HG03280 (cell line): ENCODE data around the gene PCDHB4.
"Not testable (repeated sequence)": the region's sequence is repeated elsewhere in the genome, so short reads cannot be mapped to it uniquely, and the experiment has no call there.

ENCODE experiments used
- ATAC-seq: cut with Tn5 transposase; IDR thresholded peaks from one replicate; pipeline ENCODE4 v1.9.1; 2021; ENCODE audit warnings: mild to moderate bottlenecking, moderate library complexity; ENCODE audit not compliant: unreplicated experiment

The PCDHB4 gene

DNA sequence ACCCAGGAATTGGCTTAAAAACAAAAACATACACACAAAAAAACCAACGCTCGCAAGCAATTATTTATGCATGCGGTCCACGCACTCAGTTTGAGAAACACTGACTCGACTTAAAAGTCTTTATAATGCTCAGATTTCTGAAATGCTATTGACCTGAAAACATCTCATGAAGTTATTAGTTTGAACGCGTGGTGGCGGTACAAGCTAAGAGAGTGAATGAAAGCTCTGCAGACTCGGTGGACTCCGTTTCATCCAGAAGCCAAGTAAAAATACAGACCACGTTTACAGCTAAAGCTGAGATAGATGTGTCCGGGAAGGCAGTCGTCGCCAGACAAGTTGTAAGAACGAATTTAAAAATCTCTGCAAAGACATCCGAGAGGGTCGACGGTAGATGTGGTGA is 28.2 kb downstream of the PCDHB4 start, which contains the start of gene PCDHB6:
PCDHB6 (plus strand) TSS at position 246 of the 400 bp plus-strand sequence. CDS start 201 bp downstream, outside the sequence.
- ATAC-seq = no peak

DNA sequence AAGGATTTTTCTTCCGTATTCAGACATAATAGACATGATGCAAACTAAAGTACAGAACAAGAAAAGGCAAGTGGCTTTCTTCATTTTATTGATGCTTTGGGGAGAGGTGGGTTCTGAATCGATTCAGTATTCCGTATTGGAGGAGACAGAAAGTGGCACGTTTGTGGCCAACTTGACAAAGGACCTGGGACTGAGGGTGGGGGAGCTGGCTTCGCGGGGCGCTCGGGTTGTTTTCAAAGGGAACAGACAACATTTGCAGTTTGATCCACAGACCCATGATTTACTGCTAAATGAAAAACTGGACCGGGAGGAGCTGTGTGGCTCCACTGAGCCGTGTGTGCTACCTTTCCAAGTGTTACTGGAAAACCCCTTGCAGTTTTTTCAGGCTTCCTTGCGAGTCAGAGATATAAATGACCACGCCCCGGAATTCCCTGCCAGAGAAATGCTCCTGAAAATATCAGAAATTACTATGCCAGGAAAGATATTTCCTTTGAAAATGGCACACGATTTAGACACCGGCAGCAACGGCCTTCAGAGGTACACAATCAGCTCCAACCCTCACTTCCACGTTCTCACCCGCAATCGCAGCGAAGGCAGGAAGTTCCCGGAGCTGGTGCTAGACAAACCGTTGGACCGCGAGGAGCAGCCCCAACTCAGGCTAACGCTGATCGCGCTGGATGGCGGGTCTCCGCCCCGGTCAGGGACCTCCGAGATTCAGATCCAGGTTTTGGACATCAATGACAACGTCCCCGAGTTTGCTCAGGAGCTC is 28.8 kb downstream of the PCDHB4 start:
- ATAC-seq = no peak

DNA sequence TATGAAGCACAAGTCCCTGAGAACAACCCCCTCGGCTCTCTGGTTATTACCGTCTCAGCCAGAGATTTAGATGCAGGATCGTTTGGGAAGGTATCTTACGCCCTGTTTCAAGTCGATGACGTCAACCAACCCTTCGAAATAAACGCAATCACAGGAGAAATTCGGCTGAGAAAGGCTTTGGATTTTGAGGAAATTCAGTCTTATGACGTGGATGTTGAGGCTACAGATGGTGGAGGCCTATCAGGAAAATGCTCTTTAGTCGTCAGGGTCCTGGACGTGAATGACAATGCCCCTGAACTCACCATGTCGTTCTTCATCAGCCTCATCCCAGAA is 29.3 kb downstream of the PCDHB4 start:
- no peak for ATAC-seq

DNA sequence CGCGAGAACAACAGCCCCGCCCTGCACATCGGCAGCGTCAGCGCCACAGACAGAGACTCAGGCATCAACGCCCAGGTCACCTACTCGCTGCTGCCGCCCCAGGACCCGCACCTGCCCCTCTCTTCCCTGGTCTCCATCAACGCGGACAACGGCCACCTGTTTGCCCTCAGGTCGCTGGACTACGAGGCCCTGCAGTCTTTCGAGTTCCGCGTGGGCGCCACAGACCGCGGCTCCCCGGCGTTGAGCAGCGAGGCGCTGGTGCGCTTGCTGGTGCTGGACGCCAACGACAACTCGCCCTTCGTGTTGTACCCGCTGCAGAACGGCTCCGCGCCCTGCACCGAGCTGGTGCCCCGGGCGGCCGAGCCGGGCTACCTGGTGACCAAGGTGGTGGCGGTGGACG is 30.0 kb downstream of the PCDHB4 start:
- ATAC-seq = not testable (repeated sequence)

DNA sequence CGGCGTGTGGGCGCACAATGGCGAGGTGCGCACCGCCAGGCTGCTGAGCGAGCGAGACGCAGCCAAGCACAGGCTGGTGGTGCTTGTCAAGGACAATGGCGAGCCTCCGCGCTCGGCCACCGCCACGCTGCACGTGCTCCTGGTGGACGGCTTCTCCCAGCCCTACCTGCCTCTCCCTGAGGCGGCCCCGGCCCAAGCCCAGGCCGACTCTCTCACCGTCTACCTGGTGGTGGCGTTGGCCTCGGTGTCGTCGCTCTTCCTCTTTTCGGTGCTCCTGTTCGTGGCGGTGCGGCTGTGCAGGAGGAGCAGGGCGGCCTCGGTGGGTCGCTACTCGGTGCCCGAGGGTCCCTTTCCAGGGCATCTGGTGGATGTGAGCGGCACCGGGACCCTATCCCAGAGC is 30.5 kb downstream of the PCDHB4 start:
- not testable (repeated sequence) for ATAC-seq

DNA sequence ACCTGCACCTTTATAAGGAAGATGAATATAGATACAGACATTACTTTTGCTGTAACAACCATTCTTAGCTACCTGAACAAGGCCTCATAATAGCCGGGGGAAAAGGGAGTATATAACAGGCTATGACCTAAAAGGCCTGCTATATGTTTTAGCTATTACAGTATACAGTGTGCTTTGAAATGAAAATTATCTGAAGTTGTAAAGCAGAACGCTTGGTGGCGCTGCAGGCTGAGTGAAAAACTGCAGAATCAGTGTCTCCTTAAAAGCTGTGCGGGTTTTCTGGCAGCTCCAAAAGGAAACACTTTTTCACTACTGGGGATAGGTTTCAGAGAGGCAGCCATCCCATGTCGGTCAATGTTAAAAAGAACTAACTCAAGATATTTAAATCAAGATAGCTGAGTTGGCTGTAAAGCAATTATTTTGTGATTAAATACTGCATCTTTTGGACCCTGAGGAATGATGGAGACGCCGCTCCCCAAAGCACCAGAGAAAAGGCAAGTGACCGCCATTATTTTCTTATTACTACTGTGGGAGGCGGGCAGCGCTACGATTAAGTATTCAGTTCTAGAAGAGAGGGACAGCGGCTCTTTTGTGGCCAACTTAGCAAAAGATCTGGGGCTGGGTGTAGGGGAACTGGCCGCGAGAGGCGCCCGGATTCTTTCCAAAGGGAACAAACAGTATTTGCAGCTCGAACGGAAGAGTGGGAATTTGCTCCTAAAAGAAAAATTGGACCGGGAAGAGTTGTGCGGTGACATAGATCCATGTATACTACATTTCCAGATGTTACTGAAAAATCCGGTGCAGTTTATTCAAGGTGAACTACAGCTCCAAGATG is 34.1 kb downstream of the PCDHB4 start:
- ATAC-seq = no peak

DNA sequence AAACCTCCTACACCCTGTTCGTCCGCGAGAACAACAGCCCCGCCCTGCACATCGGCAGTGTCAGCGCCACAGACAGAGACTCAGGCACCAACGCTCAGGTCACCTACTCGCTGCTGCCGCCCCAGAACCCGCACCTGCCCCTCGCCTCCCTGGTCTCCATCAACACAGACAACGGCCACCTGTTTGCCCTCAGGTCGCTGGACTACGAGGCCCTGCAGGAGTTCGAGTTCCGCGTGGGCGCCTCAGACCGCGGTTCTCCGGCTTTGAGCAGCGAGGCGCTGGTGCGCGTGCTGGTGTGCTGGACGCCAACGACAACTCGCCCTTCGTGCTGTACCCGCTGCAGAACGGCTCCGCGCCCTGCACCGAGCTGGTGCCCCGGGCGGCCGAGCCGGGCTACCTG is 35.7 kb downstream of the PCDHB4 start:
- not testable (repeated sequence) for ATAC-seq

DNA sequence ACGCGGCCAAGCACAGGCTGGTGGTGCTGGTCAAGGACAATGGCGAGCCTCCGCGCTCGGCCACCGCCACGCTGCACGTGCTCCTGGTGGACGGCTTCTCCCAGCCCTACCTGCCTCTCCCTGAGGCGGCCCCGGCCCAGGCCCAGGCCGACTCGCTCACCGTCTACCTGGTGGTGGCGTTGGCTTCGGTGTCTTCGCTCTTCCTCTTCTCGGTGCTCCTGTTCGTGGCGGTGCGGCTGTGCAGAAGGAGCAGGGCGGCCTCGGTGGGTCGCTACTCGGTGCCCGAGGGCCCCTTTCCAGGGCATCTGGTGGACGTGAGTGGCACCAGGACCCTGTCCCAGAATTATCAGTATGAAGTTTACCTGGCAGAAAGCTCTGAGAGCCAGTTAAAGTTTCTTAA is 36.3 kb downstream of the PCDHB4 start:
- ATAC-seq = not testable (repeated sequence)

DNA sequence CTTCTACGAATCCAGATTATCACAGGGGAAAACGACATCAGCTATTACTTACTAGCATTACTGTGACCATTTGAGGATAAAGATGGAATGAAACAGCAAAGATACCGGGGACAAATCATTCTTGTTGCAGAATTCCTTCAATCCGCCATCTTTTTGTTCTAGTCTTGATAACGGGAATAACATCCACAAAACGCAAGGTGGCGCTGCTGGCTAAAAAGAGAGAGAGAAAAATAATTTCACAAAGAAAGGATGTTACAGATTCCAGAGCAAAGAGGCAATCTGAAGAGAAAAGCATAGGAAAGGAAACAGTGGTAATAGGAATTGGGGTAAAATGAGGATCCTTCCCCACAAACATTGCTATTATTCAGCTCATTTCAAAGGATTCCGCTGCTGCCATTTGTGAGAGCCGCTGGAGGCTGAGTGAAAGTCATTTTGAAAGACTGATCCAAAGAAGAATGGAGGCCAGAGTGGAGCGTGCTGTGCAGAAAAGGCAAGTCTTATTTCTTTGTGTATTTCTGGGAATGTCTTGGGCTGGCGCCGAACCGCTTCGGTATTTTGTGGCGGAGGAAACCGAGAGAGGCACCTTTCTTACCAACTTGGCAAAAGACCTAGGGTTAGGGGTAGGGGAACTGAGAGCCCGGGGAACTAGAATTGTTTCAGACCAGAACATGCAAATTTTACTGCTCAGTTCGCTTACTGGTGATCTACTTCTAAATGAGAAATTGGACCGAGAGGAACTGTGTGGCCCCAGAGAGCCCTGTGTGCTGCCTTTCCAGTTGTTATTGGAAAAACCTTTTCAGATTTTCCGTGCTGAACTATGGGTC is 51.0 kb downstream of the PCDHB4 start, which contains the start of gene PCDHB7:
PCDHB7 (plus strand) TSS at position 264 of the 824 bp plus-strand sequence; CDS start at position 456, 192 bp downstream.
- ATAC-seq = no peak

DNA sequence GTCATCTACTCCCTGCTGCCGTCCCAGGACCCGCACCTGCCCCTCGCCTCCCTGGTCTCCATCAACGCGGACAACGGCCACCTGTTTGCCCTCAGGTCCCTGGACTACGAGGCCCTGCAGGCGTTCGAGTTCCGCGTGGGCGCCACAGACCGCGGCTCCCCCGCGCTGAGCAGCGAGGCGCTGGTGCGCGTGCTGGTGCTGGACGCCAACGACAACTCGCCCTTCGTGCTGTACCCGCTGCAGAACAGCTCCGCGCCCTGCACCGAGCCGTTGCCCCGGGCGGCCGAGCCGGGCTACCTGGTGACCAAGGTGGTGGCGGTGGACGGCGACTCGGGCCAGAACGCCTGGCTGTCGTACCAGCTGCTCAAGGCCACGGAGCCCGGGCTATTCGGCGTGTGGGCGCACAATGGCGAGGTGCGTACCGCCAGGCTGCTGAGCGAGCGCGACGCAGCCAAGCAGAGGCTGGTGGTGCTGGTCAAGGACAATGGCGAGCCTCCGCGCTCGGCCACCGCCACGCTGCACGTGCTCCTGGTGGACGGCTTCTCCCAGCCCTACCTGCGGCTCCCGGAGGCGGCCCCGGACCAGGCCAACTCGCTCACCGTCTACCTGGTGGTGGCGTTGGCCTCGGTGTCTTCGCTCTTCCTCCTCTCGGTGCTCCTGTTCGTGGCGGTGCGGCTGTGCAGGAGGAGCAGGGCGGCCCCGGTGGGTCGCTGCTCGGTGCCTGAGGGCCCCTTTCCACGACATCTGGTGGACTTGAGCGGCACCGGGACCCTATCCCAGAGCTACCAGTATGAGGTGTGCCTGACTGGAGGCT is 52.9 kb downstream of the PCDHB4 start:
- not testable (repeated sequence) for ATAC-seq
